OCI-LY3 (cell line): ENCODE measurements around the gene NDUFAF3.

Source experiments
- CTCF ChIP-seq: fragments of 200-600, 300-600 bp; sonication (generic); IDR thresholded peaks from 2 replicates; pipeline ENCODE4 v1.5.1; 2014; ENCODE audit warnings: antibody characterized with exemption, low read length, low read depth
- EZH2phosphoT487 ChIP-seq: fragments of 200-600 bp; shearing (Covaris generic); IDR thresholded peaks from 2 replicates; pipeline ENCODE4 v1.6.1; 2018; ENCODE audit warnings: antibody characterized with exemption, mixed run types, low read depth

GRCh38 chr3:48989126-48989795 is 32.7 kb upstream of the NDUFAF3 start:
- no peak for TF ChIP-seq CTCF
- TF ChIP-seq EZH2phosphoT487 = no peak
